Endothelial cell of hepatic sinusoid (primary cell): ENCODE data around the gene R3HDM1.

Source experiments
- in situ Hi-C: cut with HindIII; loops from 2 replicates; pipeline ENCODE4 v1.10.0; 2017; ENCODE audit warnings: low sequenced_read_pairs

R3HDM1 gene

DNA sequence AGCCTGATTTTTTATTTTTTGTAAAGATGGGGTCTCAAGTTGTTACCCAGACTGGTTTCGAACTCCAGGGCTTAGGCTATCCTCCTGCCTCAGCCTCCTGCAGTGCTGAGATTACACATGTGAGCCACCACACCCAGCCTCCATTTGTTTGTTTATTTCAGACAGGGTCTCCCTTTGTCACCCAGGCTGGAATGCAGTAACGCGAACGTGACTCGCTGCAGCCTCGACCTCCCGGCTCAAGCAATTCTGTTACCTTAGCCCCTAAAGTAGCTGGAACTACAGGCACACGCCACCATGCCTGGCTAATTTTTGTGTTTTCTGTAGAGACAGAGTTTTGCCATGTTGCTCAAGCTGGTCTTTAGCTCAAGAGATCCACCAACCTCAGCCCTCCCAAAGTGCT, 237.6 kb downstream of the R3HDM1 start:
- in situ Hi-C loops: no loop called here

DNA sequence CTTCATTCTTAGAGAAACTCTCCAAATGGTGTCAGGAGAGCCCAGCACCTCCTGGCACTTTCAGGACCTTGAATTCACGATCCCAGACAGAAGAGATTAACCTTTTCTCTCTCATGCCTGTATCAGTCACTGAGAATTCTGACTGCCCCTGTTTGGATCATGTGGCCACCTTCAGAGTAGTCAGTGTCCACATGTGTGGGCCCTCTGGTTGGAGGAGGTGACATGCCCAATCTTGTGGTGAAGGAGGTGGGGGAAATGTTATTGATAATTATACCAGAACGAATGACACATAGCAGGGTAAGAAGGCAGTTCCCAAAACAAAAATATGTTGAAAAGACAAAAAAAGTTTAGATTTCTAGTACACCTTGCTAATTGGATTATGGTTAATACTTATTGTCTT, 242.0 kb downstream of the R3HDM1 start:
- in situ Hi-C loops: no loop called here

DNA sequence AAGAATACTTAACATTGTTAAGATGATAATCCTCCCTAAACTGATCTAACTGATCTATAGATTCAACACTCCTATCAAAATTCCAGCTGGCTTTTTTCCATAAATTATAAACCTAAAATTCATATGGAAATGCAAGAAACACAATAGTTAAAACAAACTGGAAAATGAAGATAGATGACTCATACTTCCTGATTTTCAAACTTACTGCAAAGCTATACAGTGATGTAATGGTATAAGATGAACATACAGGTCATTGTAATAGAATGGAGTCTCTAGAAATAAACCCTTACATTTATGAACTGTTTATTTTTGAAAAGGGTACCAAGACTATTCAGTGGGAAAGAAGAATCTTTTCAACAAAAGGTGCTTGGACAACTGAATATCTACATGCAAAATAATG, 242.6 kb downstream of the R3HDM1 start:
- in situ Hi-C loops: no loop called here
